HUES64 (cell line): ENCODE data around the gene PPFIA1.

Experiments used
- H3K27ac ChIP-seq: 2 replicates; pipeline ENCODE4 v1.7.0; 2013; ENCODE audit warnings: low read depth, low read length, inconsistent platforms
- H3K27me3 ChIP-seq: 2 replicates; pipeline ENCODE4 v1.6.1; 2013; ENCODE audit warnings: mild to moderate bottlenecking, low read length; ENCODE audit not compliant: insufficient read depth
- H3K36me3 ChIP-seq: 2 replicates; pipeline ENCODE4 v1.6.1; 2013; ENCODE audit warnings: mild to moderate bottlenecking, low read length; ENCODE audit not compliant: insufficient read depth
- H3K4me1 ChIP-seq: 2 replicates; pipeline ENCODE4 v1.6.1; 2013; ENCODE audit warnings: mild to moderate bottlenecking, low read length, moderate library complexity; ENCODE audit not compliant: insufficient read depth
- H3K4me3 ChIP-seq: 2 replicates; pipeline ENCODE4 v1.5.1; 2013; ENCODE audit warnings: mild to moderate bottlenecking, low read length, moderate library complexity
- H3K9ac ChIP-seq: 2 replicates; pipeline ENCODE4 v1.6.1; 2013; ENCODE audit warnings: mild to moderate bottlenecking, low read depth, low read length
- H3K9me3 ChIP-seq: 2 replicates; pipeline ENCODE4 v1.6.1; 2013; ENCODE audit warnings: low read depth, low read length; ENCODE audit not compliant: insufficient read depth
- WGBS: fragments of 150-250, 120-280 bp; methylation state at CpG from one replicate; pipeline ENCODE4 v1.1.7; 2013; ENCODE audit warnings: missing lambda C conversion rate; 5-methylcytosine and 5-hydroxymethylcytosine counted together

The PPFIA1 gene

GRCh38 chr11:70428701-70429427 is 158.4 kb downstream of the PPFIA1 start:
- Histone ChIP-seq H3K9ac (no peak overlapping the region), H3K27ac (no peak overlapping the region), H3K4me1 (no peaks in the 10 kb centered on the region), H3K4me3 (no peak overlapping the region), H3K36me3 (peaks cover 91% of the 10 kb centered on the region), H3K27me3 (no peaks in the 10 kb centered on the region), H3K9me3 (no peaks in the 10 kb centered on the region)
- WGBS, result 94% methylated on average over 17 of the region's 18 CpGs

- Histone ChIP-seq H3K9ac (no peak overlapping the region), H3K4me3 (no peak overlapping the region), H3K36me3 (peaks cover 92% of the 10 kb centered on the region), H3K27me3 (no peaks in the 10 kb centered on the region), H3K9me3 (no peaks in the 10 kb centered on the region), H3K27ac (no peak overlapping the region), H3K4me1 (no peaks in the 10 kb centered on the region)
- WGBS, result 95% methylated on average over 8 of the region's 8 CpGs
These were observed 158.9 kb downstream of the PPFIA1 start for GRCh38 chr11:70429428-70429705.

DNA sequence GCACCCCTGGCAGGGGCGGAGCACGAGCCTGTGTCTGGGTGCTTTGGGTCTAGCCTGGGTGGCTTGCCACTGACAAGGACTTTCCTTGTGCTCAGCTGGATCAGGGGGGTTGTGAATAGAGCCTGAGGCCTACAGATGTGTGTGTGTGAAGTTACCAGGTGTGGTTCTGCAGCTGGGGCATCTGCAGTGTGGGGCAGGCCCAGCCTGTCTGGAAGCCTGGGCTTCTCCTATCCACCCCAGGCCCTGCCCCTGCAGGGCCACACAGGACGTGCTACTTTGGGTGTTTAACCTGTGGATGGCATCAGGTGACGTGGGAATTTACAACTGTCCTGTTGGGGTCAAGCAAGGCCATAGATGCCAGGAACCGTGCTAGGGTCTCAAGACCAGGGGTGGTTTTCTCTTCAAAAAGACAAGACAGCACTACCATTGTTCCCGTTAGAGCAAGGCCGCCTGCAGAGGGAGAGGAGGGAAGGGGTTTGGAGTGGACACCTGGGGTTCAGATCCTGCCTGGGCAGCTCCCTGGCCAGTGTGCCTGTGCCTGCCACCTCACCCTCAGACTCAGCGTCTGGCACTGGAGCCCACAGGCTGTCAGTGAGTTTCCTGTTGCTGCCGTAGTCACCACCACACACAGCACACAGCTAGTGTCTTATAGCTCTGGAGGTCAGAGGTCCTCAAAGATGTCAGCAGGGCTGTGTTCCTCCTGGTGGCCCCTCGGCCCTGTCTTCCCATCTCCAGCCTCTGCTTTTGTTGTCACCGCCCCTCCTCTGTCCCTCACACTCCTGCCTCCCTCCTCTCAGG is 159.4 kb downstream of the PPFIA1 start:
- H3K9me3 ChIP-seq, result no peaks in the 10 kb centered on the region
- H3K4me3 ChIP-seq, result no peak overlapping the region
- no peaks in the 10 kb centered on the region for H3K27me3 ChIP-seq
- no peaks in the 10 kb centered on the region for H3K4me1 ChIP-seq
- no peak overlapping the region for H3K9ac ChIP-seq
- 94% methylated on average over 11 of the region's 11 CpGs for WGBS
- peaks cover 92% of the 10 kb centered on the region for H3K36me3 ChIP-seq
- H3K27ac ChIP-seq, result no peak overlapping the region

DNA sequence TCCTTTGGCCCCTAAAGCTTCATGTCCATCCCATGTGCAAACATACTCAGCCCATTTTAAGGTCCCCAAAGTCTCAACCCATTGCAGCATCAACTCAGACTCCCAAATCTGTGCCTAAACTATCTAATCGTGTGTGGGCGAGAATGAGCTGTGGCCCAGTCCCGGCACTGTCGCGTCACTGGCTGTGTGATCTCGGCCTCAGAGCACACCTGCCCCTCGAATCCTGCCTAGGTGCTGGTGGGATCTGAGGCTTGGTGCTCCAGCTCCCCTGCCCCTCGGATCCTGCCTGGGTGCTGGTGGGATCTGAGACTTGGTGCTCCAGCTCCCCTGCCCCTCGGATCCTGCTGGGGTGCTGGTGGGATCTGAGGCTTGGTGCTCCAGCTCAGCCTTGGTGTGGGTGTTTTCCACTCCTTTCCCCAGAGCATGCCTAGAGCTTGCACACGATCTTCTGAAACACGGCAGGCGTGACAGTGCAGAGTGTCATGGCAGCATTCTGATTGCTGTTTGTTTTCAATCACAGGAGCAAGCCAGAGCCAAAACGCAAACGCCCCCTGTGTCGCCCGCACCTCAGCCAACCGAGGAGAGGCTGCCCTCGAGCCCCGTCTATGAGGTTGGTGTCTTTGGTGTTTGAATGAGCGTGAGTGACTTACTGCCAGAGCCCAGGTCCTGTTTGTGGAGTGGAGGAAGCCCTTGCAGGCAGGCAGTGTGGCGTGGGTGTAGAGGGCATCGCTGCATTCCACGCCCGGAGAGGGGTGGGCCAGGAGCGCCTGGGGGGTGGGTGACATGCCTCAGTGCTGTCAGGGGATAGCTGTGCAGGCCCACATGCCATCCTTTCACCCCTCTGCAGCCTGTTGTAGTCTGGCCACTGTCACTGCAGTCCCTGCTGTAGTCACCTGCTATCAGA is 160.4 kb downstream of the PPFIA1 start:
- H3K27ac ChIP-seq, result no peak overlapping the region
- H3K9me3 ChIP-seq, result no peaks in the 10 kb centered on the region
- H3K9ac ChIP-seq, result no peak overlapping the region
- no peaks in the 10 kb centered on the region for H3K27me3 ChIP-seq
- 96% methylated on average over 25 of the region's 25 CpGs for WGBS
- peaks cover 92% of the 10 kb centered on the region for H3K36me3 ChIP-seq
- H3K4me3 ChIP-seq, result no peak overlapping the region
- no peaks in the 10 kb centered on the region for H3K4me1 ChIP-seq

GRCh38 chr11:70431611-70432010 is 161.1 kb downstream of the PPFIA1 start:
- H3K36me3 ChIP-seq, result peaks cover 96% of the 10 kb centered on the region
- no peaks in the 10 kb centered on the region for H3K9me3 ChIP-seq
- no peak overlapping the region for H3K9ac ChIP-seq

DNA sequence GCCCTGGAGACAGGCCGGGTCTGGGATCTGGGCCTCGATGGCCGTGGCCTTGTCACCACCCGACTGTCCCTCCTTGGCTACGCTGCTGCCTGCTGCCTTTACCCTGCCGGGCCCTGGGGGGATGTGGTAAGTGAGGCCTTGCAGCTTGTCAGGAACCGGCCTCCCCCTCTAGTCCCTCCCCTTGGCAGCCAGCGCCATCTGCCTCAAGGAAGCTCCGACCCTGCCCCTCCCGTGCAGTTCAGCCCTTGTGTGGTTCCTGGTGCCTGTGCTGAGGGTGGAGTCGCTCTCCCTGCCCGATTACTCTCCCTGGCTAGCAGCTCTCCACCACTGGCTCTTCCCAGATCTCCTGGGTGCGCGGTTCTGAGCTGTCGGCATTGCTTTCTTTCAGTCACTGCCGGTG is 161.6 kb downstream of the PPFIA1 start:
- H3K4me3 ChIP-seq, result no peak overlapping the region
- H3K9me3 ChIP-seq, result no peaks in the 10 kb centered on the region
- H3K4me1 ChIP-seq, result no peaks in the 10 kb centered on the region
- no peaks in the 10 kb centered on the region for H3K27me3 ChIP-seq
- WGBS, result 86% methylated on average over 16 of the region's 16 CpGs
- no peak overlapping the region for H3K27ac ChIP-seq
- H3K9ac ChIP-seq, result no peak overlapping the region
- H3K36me3 ChIP-seq, result peaks cover 96% of the 10 kb centered on the region

More at GRCh38 chr11:70431611-70432010, 161.1 kb downstream of the PPFIA1 start:
- Histone ChIP-seq H3K4me1 (no peaks in the 10 kb centered on the region), H3K4me3 (no peak overlapping the region), H3K27me3 (no peaks in the 10 kb centered on the region), H3K27ac (no peak overlapping the region)
- 94% methylated on average over 12 of the region's 12 CpGs for WGBS

GRCh38 chr11:70432580-70432979 is 162.1 kb downstream of the PPFIA1 start:
- H3K27me3 ChIP-seq, result no peaks in the 10 kb centered on the region

DNA sequence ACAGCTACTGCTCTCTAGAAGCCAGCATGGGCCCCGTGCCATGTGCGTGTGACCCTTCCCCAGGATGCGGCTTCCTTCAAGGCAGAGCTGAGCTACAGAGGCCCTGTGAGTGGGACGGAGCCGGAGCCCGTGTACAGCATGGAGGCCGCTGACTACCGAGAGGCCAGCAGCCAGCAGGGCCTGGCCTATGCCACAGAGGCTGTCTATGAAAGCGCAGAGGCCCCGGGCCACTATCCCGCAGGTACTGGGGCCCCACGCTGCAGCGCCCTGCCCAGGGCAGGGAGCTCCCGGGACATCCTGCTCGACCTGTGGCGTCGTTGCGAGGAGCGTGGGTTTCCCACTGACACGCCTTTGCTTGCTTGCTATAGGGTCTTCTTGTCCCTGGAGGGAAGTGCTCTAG is 162.5 kb downstream of the PPFIA1 start:
- H3K9ac ChIP-seq, result no peak overlapping the region
- no peaks in the 10 kb centered on the region for H3K4me1 ChIP-seq
- H3K36me3 ChIP-seq, result peaks cover 94% of the 10 kb centered on the region
- H3K27me3 ChIP-seq, result no peaks in the 10 kb centered on the region
- H3K9me3 ChIP-seq, result no peaks in the 10 kb centered on the region
- no peak overlapping the region for H3K27ac ChIP-seq
- WGBS, result 95% methylated on average over 20 of the region's 20 CpGs
- H3K4me3 ChIP-seq, result no peak overlapping the region

More at GRCh38 chr11:70432580-70432979, 162.1 kb downstream of the PPFIA1 start:
- WGBS, result 84% methylated on average over 15 of the region's 15 CpGs
- Histone ChIP-seq H3K4me1 (no peaks in the 10 kb centered on the region), H3K9ac (no peak overlapping the region), H3K36me3 (peaks cover 93% of the 10 kb centered on the region), H3K4me3 (no peak overlapping the region), H3K9me3 (no peaks in the 10 kb centered on the region), H3K27ac (no peak overlapping the region)

- Histone ChIP-seq H3K4me1 (no peaks in the 10 kb centered on the region), H3K27ac (no peak overlapping the region)
- 95% methylated on average over 13 of the region's 13 CpGs for WGBS
These were observed 163.0 kb downstream of the PPFIA1 start for GRCh38 chr11:70433526-70433925.

More at GRCh38 chr11:70433526-70433925, 163.0 kb downstream of the PPFIA1 start:
- Histone ChIP-seq H3K4me3 (no peak overlapping the region), H3K27me3 (no peaks in the 10 kb centered on the region), H3K9ac (no peak overlapping the region), H3K36me3 (peaks cover 95% of the 10 kb centered on the region), H3K9me3 (no peaks in the 10 kb centered on the region)
